ENCODE measurements around the gene PARP11. TPM values are rescaled to one million over a fixed set of nuclear protein-coding genes. Genes with fewer than 3 reads are reported as not detected.

PARP11 gene
- total RNA-seq, 4 donors from 2014 or later = 0.77 to 16.4 (median 8.8) TPM

DNA sequence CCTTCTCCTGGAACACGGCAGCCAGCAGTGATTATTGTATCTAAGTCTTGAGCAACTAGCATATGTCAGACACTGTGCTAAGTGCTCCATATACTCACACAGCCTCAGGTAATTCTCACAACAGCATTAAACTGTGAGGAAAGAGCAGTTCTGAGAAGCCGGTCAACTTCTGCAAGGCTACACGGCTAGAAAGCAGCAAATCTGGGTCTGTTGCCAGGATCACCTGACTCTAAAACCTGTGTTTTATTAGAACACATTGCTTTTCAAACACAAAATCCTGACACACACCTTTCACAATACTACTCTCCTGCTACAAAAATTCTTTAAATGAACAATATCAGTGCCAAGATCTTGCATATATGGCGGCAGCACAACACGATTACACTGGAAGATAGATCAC, 70.5 kb downstream of the PARP11 start:
- Histone ChIP-seq H3K4me3 (no peak overlapping the region), H3K36me3 (no peaks in the 10 kb centered on the region), H3K27me3 (no peaks in the 10 kb centered on the region), H3K9me3 (no peaks in the 10 kb centered on the region), H3K4me1 (no peaks in the 10 kb centered on the region), H3K27ac (no peak overlapping the region)
- no peak for DNase-seq
- intact Hi-C loops (cut with DNase I; ENCODE audit: low total_unique reads) = no loop called here
- TF ChIP-seq, protein P1, sequence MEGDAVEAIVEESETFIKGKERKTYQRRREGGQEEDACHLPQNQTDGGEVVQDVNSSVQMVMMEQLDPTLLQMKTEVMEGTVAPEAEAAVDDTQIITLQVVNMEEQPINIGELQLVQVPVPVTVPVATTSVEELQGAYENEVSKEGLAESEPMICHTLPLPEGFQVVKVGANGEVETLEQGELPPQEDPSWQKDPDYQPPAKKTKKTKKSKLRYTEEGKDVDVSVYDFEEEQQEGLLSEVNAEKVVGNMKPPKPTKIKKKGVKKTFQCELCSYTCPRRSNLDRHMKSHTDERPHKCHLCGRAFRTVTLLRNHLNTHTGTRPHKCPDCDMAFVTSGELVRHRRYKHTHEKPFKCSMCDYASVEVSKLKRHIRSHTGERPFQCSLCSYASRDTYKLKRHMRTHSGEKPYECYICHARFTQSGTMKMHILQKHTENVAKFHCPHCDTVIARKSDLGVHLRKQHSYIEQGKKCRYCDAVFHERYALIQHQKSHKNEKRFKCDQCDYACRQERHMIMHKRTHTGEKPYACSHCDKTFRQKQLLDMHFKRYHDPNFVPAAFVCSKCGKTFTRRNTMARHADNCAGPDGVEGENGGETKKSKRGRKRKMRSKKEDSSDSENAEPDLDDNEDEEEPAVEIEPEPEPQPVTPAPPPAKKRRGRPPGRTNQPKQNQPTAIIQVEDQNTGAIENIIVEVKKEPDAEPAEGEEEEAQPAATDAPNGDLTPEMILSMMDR (IDR thresholded peaks at IDR 0.05) = no peak
- TF ChIP-seq POLR2A (IDR thresholded peaks at IDR 0.05) = no peak

DNA sequence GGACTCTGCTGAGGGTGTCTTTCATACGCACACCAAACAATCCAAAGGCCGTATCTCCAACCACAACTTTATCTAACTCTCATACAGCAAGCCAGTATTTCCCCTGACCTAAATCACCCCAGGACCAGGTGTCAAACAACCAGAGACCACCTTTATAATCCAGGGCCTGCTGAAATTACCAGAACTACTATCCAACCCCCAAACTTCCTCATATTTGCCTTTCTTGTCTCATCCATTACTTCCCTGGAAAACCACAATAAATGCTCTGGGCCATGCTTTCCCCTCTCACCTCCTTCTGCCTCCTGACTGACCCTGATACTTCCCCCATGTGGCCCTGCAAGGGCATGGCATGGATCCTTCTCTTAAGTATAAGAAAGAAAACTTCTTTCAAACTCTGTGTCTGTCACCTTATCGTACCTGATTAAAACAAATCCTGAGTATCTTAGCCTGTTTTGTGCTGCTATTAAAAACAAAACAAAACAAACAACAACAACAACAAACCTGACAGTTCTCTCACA, 75.6 kb downstream of the PARP11 start:
- no peak for TF ChIP-seq POLR2A (IDR thresholded peaks at IDR 0.05)
- TF ChIP-seq, protein P1 (IDR thresholded peaks at IDR 0.05) = no peak
- DNase-seq = no peak
- no peak overlapping the region for H3K4me3 ChIP-seq
- H3K36me3 ChIP-seq = no peaks in the 10 kb centered on the region
- intact Hi-C loops (cut with DNase I; ENCODE audit: low total_unique reads) = no loop called here
- no peaks in the 10 kb centered on the region for H3K27me3 ChIP-seq
- H3K27ac ChIP-seq = no peak overlapping the region
- H3K9me3 ChIP-seq = no peaks in the 10 kb centered on the region
- H3K4me1 ChIP-seq = no peaks in the 10 kb centered on the region

DNA sequence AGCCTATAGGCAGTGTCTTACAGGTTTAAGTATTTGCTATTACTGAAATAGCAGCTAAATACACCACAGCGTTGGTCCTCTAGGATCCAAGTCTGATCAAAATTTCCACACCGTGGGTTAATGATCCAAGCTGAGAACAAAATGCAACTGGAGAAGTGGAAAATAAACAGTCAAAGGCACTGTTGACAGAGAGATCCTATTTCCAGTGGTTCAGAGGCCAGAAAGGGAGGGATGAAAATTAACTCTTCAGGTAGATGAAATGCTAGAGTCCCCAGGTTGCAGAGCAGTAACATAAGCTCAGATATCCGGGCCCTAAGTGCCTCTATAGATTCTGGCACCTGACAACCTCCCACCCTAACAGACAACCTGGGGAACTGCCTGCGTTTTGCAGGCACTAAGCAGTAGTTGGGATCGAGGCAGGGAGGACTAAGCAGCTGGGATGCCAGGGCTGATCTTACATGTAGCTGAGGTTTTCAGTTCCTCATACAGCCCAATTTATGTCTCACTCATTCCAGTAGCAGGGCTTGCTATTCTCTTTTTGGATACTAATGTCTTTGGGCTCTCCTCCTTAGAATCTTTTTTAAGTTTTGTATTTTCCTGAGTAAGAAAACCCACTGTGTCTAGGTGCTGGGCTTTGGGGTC, 77.6 kb downstream of the PARP11 start:
- no peaks in the 10 kb centered on the region for H3K9me3 ChIP-seq
- no peak for TF ChIP-seq POLR2A (IDR thresholded peaks at IDR 0.05)
- TF ChIP-seq, protein P1 (IDR thresholded peaks at IDR 0.05) = no peak
- DNase-seq = no peak
- intact Hi-C loops (cut with DNase I; ENCODE audit: low total_unique reads) = no loop called here
- no peaks in the 10 kb centered on the region for H3K4me1 ChIP-seq
- H3K27me3 ChIP-seq = no peaks in the 10 kb centered on the region
- H3K27ac ChIP-seq = no peak overlapping the region
- no peak overlapping the region for H3K4me3 ChIP-seq
- H3K36me3 ChIP-seq = no peaks in the 10 kb centered on the region

DNA sequence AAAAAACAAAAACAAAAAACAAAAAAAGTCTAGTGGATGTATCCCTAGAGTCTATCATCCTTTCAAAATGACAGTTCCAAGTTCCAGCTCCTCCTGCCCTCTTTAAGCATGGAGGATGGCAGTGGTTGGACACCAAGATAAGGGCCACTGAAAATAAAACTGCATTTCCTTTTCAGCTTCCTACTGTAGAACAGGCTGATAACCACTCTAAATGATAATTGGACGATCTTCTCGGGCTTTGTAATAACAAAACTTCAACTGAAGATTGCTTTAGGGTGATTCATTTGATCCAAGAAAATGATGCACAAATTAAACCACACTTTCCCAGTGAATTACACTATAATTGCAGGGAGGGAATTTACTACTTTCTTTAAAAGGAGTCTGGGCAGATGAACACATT, 78.1 kb downstream of the PARP11 start:
- no peaks in the 10 kb centered on the region for H3K27me3 ChIP-seq
- no peak overlapping the region for H3K4me3 ChIP-seq
- TF ChIP-seq, protein P1 (IDR thresholded peaks at IDR 0.05) = no peak
- TF ChIP-seq POLR2A (IDR thresholded peaks at IDR 0.05) = no peak
- no peak overlapping the region for H3K27ac ChIP-seq
- no peaks in the 10 kb centered on the region for H3K4me1 ChIP-seq
- H3K9me3 ChIP-seq = no peaks in the 10 kb centered on the region
- DNase-seq = no peak
- no peaks in the 10 kb centered on the region for H3K36me3 ChIP-seq
- intact Hi-C loops (cut with DNase I; ENCODE audit: low total_unique reads) = no loop called here

DNA sequence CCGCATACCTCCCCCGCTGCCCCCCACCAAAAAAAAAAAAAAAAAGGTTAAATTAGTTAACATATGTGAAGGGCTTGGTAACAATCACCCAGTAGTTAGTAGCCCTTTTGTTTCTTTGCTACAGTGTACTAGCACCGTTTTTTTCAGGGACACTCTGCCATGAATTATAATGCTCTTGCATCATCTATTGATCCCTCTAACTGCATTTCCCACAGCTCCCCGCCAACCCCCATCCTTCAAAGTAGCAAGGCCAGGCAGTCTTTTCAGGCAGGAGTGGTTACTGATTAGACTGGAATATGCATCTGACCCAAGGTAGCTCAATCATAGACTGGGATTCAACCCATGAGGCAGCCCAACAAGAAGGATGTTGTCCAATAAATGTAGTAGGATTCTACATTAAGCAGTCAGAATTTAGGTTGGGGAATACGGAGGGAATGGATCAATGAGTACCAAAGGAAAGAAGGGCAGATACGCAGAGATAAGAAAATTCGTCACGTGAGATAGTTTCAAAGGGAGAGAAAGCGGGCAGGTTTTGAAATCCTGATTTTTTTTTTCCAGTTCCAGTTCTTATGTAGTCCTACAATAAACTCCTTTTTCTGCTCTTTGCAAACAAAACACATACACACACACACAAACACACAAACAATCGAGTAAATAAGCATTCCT, 80.4 kb downstream of the PARP11 start:
- Histone ChIP-seq H3K27me3 (no peaks in the 10 kb centered on the region), H3K4me1 (no peaks in the 10 kb centered on the region), H3K36me3 (no peaks in the 10 kb centered on the region), H3K9me3 (no peaks in the 10 kb centered on the region), H3K4me3 (no peak overlapping the region), H3K27ac (no peak overlapping the region)
- intact Hi-C loops (cut with DNase I; ENCODE audit: low total_unique reads) = no loop called here
- TF ChIP-seq, protein P1 (IDR thresholded peaks at IDR 0.05) = no peak
- no peak for TF ChIP-seq POLR2A (IDR thresholded peaks at IDR 0.05)
- no peak for DNase-seq

Data from uterus (tissue), 4 donors.